ENCODE data around the gene TMEM212. TPM values are rescaled to one million over a fixed set of nuclear protein-coding genes. Genes with fewer than 3 reads are reported as not detected.

The TMEM212 gene
- total RNA-seq, 1 experiment from 2014 or later, result not detected

DNA sequence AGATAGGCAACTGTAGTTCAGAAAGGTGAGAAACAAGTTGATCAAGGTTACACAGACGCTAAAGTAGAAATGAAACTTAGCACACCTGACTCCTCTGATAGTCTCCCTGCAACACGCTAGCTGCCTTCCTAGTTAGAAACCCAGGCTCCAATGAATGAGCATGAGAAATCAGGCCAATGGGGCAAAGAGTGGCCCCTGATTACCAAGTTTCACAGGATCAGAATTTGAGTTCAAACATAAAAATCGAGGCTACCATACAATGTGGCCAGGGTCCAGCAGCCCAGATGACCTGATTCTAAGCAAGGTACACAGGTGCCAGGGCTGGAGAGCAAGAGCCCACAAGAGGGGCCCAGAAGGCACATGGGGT lies 40.6 kb upstream of the TMEM212 start:
- Histone ChIP-seq H3K4me2 (ENCODE audit: insufficient read depth, insufficient read length, low read length) (no peak overlapping the region), H4K20me1 (ENCODE audit: control insufficient read depth, insufficient read depth, insufficient read length) (no peaks in the 10 kb centered on the region), H3K14ac (ENCODE audit: insufficient read depth, low read length) (no peak overlapping the region), H3K9me3 (ENCODE audit: control insufficient read depth, low read depth, low read length) (no peaks in the 10 kb centered on the region), H2AK5ac (ENCODE audit: insufficient read length, low read length) (no peak overlapping the region), H2BK15ac (ENCODE audit: low read depth, low read length) (no peak overlapping the region), H2BK12ac (ENCODE audit: insufficient read length, low read depth, low read length) (no peak overlapping the region), H3T11ph (ENCODE audit: low read length) (no peak overlapping the region), H2BK20ac (ENCODE audit: low read depth, low read length, poor library complexity, severe bottlenecking) (no peak overlapping the region), H2BK5ac (ENCODE audit: insufficient read length, low read length) (no peak overlapping the region), H3K9ac (ENCODE audit: extremely low read depth, insufficient read length, low read length) (no peak overlapping the region), H4K5ac (ENCODE audit: insufficient read length, low read depth, low read length) (no peak overlapping the region), H2AFZ (ENCODE audit: low read length) (no peak overlapping the region), H3K23me2 (ENCODE audit: insufficient read length, low read depth, low read length, poor library complexity, severe bottlenecking) (no peaks in the 10 kb centered on the region), H3K79me1 (ENCODE audit: insufficient read depth, low read depth, low read length, poor library complexity, severe bottlenecking) (no peaks in the 10 kb centered on the region), H3K56ac (ENCODE audit: insufficient read length, low read depth, low read length) (no peak overlapping the region), H3K4ac (ENCODE audit: low read depth, low read length) (no peak overlapping the region), H3K4me1 (ENCODE audit: insufficient read depth, low read length) (peaks cover 2% of the 10 kb centered on the region; the same call in 1 of the 2 replicates), H2BK120ac (ENCODE audit: low read depth, low read length, poor library complexity, severe bottlenecking) (no peak overlapping the region), H4K8ac (replicated peaks; ENCODE audit: insufficient read length, low read depth, low read length) (no peak overlapping the region), H3K27ac (ENCODE audit: insufficient read length, low read depth, low read length) (no peak overlapping the region), H3K27me3 (ENCODE audit: insufficient read depth, low read length) (no peaks in the 10 kb centered on the region), H3K23ac (ENCODE audit: insufficient read length, low read depth, low read length) (no peak overlapping the region), H4K91ac (ENCODE audit: insufficient read length, low read depth, low read length) (no peak overlapping the region), H3K79me2 (ENCODE audit: insufficient read depth, low read length) (no peaks in the 10 kb centered on the region), H3K18ac (ENCODE audit: insufficient read length, low read depth, low read length) (no peak overlapping the region)
- Mint-ChIP-seq H3K36me3 (ENCODE audit: insufficient read depth in 1 of 3, low read depth in 3 of 3) (no peaks in the 10 kb centered on the region), H3K4me3 (no peak overlapping the region), H3K27ac (no peak overlapping the region), H3K4me1 (peaks cover 8 to 9% of the 10 kb centered on the region in 2 experiments), H3K27me3 (ENCODE audit: low read depth) (peaks cover 2% of the 10 kb centered on the region; the same call in 1 of the 2 replicates), H3K9me3 (no peaks in the 10 kb centered on the region)
- WGBS (ENCODE audit: extremely low coverage, insufficient read length, low lambda C conversion rate), result no CpG with 5 or more reads among the region's 3 CpGs
- no peak for DNase-seq
- TF ChIP-seq, protein P1, sequence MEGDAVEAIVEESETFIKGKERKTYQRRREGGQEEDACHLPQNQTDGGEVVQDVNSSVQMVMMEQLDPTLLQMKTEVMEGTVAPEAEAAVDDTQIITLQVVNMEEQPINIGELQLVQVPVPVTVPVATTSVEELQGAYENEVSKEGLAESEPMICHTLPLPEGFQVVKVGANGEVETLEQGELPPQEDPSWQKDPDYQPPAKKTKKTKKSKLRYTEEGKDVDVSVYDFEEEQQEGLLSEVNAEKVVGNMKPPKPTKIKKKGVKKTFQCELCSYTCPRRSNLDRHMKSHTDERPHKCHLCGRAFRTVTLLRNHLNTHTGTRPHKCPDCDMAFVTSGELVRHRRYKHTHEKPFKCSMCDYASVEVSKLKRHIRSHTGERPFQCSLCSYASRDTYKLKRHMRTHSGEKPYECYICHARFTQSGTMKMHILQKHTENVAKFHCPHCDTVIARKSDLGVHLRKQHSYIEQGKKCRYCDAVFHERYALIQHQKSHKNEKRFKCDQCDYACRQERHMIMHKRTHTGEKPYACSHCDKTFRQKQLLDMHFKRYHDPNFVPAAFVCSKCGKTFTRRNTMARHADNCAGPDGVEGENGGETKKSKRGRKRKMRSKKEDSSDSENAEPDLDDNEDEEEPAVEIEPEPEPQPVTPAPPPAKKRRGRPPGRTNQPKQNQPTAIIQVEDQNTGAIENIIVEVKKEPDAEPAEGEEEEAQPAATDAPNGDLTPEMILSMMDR (conservative IDR thresholded peaks at IDR 0.05), result no peak

All from H9 (cell line).